CD8-positive, alpha-beta memory T cell (primary cell): Measurements from ENCODE around the gene PCSK4. TPM values are rescaled to one million over a fixed set of nuclear protein-coding genes. Genes with fewer than 3 reads are reported as not detected.
A peak's percentile ranks its signal among the peaks of the same experiment; 100 is the strongest.
"Not testable (repeated sequence)": the region's sequence is repeated elsewhere in the genome, so short reads cannot be mapped to it uniquely, and the experiment has no call there.

Source experiments
- CTCF ChIA-PET: fragments of 350-600 bp; sonication (Branson Sonifier 250); formaldehyde crosslinking; loops from one replicate; lab custom pipeline; 2021; ENCODE audit warnings: antibody characterized with exemption; lab: Charles Lee
- POLR2A ChIA-PET: fragments of 350-600 bp; sonication (Branson Sonifier 250); formaldehyde crosslinking; loops from one replicate; lab custom pipeline; 2021; ENCODE audit warnings: antibody characterized with exemption; lab: Charles Lee
- DNase-seq, 5 donors: peaks; one replicate each; pipeline versions ENCODE4 v3.0.0 to v3.0.0-alpha.2; 2020 to 2022; ENCODE audit warnings: mixed read lengths in 1 of 5
- H3K27ac ChIP-seq: one replicate; pipeline ENCODE4 v1.7.0; 2013; ENCODE audit warnings: low read depth, mild to moderate bottlenecking, low read length, moderate library complexity
- H3K27me3 ChIP-seq: 2 replicates; pipeline ENCODE4 v1.7.0; 2013; ENCODE audit warnings: low read length, mild to moderate bottlenecking; ENCODE audit not compliant: insufficient read depth, poor library complexity, severe bottlenecking
- H3K36me3 ChIP-seq: 2 replicates; pipeline ENCODE4 v1.7.0; 2013; ENCODE audit warnings: mild to moderate bottlenecking, low read length, moderate library complexity; ENCODE audit not compliant: insufficient read depth
- H3K4me1 ChIP-seq: 2 replicates; pipeline ENCODE4 v1.7.0; 2013; ENCODE audit warnings: mild to moderate bottlenecking, low read length, moderate library complexity; ENCODE audit not compliant: insufficient read depth
- H3K4me3 ChIP-seq: 2 replicates; pipeline ENCODE4 v1.7.0; 2013; ENCODE audit warnings: mild to moderate bottlenecking, low read length
- H3K9me3 ChIP-seq: 2 replicates; pipeline ENCODE4 v1.7.0; 2013; ENCODE audit warnings: mild to moderate bottlenecking, low read length
- H3K27ac Mint-ChIP-seq, 8 donors: one replicate each; pipeline ENCODE4 v1.8.0; 2020 to 2021; ENCODE audit warnings: mixed read lengths in 8 of 8, mild to moderate bottlenecking in 6 of 8, inconsistent platforms in 3 of 8, moderate library complexity in 3 of 8
- H3K27me3 Mint-ChIP-seq, 2 donors: one replicate each; pipeline ENCODE4 v1.8.0; 2020 to 2021; ENCODE audit warnings: mixed read lengths in 2 of 2, mild to moderate bottlenecking in 1 of 2, moderate library complexity in 1 of 2
- H3K36me3 Mint-ChIP-seq, 3 donors: one replicate each; pipeline ENCODE4 v1.8.0; 2020 to 2021; ENCODE audit warnings: mixed read lengths in 3 of 3, inconsistent platforms in 1 of 3, mild to moderate bottlenecking in 1 of 3
- H3K4me1 Mint-ChIP-seq, 3 donors: one replicate each; pipeline ENCODE4 v1.8.0; 2020 to 2021; ENCODE audit warnings: mixed read lengths in 3 of 3, inconsistent platforms in 1 of 3, mild to moderate bottlenecking in 1 of 3
- H3K4me3 Mint-ChIP-seq, 7 donors: one replicate each; pipeline ENCODE4 v1.8.0; 2020 to 2021; ENCODE audit warnings: mixed read lengths in 7 of 7, mild to moderate bottlenecking in 6 of 7, moderate library complexity in 4 of 7, inconsistent platforms in 2 of 7
- H3K9me3 Mint-ChIP-seq, 5 donors: one replicate each; pipeline ENCODE4 v1.8.0; 2020 to 2022; ENCODE audit warnings: mixed read lengths in 5 of 5, mild to moderate bottlenecking in 3 of 5, moderate library complexity in 2 of 5, inconsistent platforms in 1 of 5
- polyA plus RNA-seq: library from polyadenylated mRNA; unstranded; fragments of 300-500 nt; fragmentation: Illumina TruSeq; gene quantifications from one replicate; pipeline ENCODE4 v1.2.3, GENCODE V29; 2021
- total RNA-seq, 2 experiments: library from RNA; stranded (reverse); gene quantifications; one replicate each; pipeline ENCODE4 v1.2.3, GENCODE V29; 2021

PCSK4 gene
- total and polyA plus RNA-seq, 3 experiments from 2014 or later: 1.0 to 1.3 (median 1.0) TPM

GRCh38 chr19:1530856-1531255, 40.7 kb upstream of the PCSK4 start:
- H3K27ac Mint-ChIP-seq, H3K9me3 ChIP-seq, H3K36me3 ChIP-seq, H3K9me3 Mint-ChIP-seq, DNase-seq, H3K4me1 Mint-ChIP-seq, H3K4me3 Mint-ChIP-seq, POLR2A ChIA-PET, H3K36me3 Mint-ChIP-seq, H3K27me3 ChIP-seq, H3K27ac ChIP-seq, H3K4me3 ChIP-seq, H3K4me1 ChIP-seq: not testable (repeated sequence)
- CTCF ChIA-PET: interaction anchor here (1.6 kb wide), 1 partner anchor 16 kb away, joined by 6 read pairs; no protein-coding TSS in a partner anchor
- peaks cover 29 to 41% of the 10 kb centered on the region in 2 donors for H3K27me3 Mint-ChIP-seq

- H3K4me1 Mint-ChIP-seq: peaks cover 4 to 6% (median 5%) of the 10 kb centered on the region in 3 donors
- peaks cover 30 to 47% of the 10 kb centered on the region in 2 donors for H3K27me3 Mint-ChIP-seq
- Histone ChIP-seq H3K9me3 (no peaks in the 10 kb centered on the region), H3K4me3 (no peak overlapping the region), H3K27ac (no peak overlapping the region), H3K4me1 (no peaks in the 10 kb centered on the region), H3K36me3 (no peaks in the 10 kb centered on the region), H3K27me3 (peaks cover 7% of the 10 kb centered on the region)
- ChIA-PET CTCF (no interaction called here), POLR2A (no interaction called here)
- H3K4me3 Mint-ChIP-seq: no peak overlapping the region
- no peaks in the 10 kb centered on the region for H3K36me3 Mint-ChIP-seq
- no peak overlapping the region for H3K27ac Mint-ChIP-seq
- DNase-seq: no peak
- H3K9me3 Mint-ChIP-seq: peaks cover 0 to 4% (median 0%) of the 10 kb centered on the region in 5 donors
Measured at GRCh38 chr19:1529430-1529816, 39.3 kb upstream of the PCSK4 start.

- ChIA-PET CTCF (no interaction called here), POLR2A (no interaction called here)
- Mint-ChIP-seq H3K27me3 (peaks cover 31 to 50% of the 10 kb centered on the region in 2 donors), H3K4me1 (peaks cover 6 to 9% (median 6%) of the 10 kb centered on the region in 3 donors), H3K36me3 (no peaks in the 10 kb centered on the region), H3K27ac (no peak overlapping the region), H3K9me3 (peaks cover 0 to 4% (median 0%) of the 10 kb centered on the region in 5 donors), H3K4me3 (no peak overlapping the region)
- H3K4me1 ChIP-seq: no peaks in the 10 kb centered on the region
- peaks cover 8% of the 10 kb centered on the region for H3K27me3 ChIP-seq
- H3K36me3 ChIP-seq: no peaks in the 10 kb centered on the region
- H3K9me3 ChIP-seq: no peaks in the 10 kb centered on the region
- H3K27ac ChIP-seq: no peak overlapping the region
- H3K4me3 ChIP-seq: no peak overlapping the region
- DNase-seq: no peak
Measured at GRCh38 chr19:1528596-1529429, 38.7 kb upstream of the PCSK4 start.

GRCh38 chr19:1527650-1528309, 37.6 kb upstream of the PCSK4 start:
- POLR2A ChIA-PET: no interaction called here
- peaks cover 37 to 53% of the 10 kb centered on the region in 2 donors for H3K27me3 Mint-ChIP-seq
- CTCF ChIA-PET: no interaction called here

GRCh38 chr19:1526979-1527649, 37.0 kb upstream of the PCSK4 start:
- ChIA-PET POLR2A (no interaction called here), CTCF (no interaction called here)

More at GRCh38 chr19:1527650-1528309, 37.6 kb upstream of the PCSK4 start:
- H3K4me1 ChIP-seq: no peaks in the 10 kb centered on the region
- no peak for DNase-seq
- no peaks in the 10 kb centered on the region for H3K9me3 ChIP-seq
- peak overlapping the region in 1 of 8 donors; percentile 68 for H3K27ac Mint-ChIP-seq
- H3K27ac ChIP-seq: no peak overlapping the region
- no peaks in the 10 kb centered on the region for H3K36me3 ChIP-seq
- no peaks in the 10 kb centered on the region for H3K36me3 Mint-ChIP-seq
- peaks cover 6 to 9% (median 6%) of the 10 kb centered on the region in 3 donors for H3K4me1 Mint-ChIP-seq
- H3K4me3 Mint-ChIP-seq: no peak overlapping the region
- H3K9me3 Mint-ChIP-seq: peaks cover 0 to 4% (median 0%) of the 10 kb centered on the region in 5 donors
- peaks cover 8% of the 10 kb centered on the region for H3K27me3 ChIP-seq
- no peak overlapping the region for H3K4me3 ChIP-seq

GRCh38 chr19:1526066-1526778, 36.1 kb upstream of the PCSK4 start:
- peaks cover 8% of the 10 kb centered on the region for H3K27me3 ChIP-seq
- no peak overlapping the region for H3K4me3 ChIP-seq
- POLR2A ChIA-PET: no interaction called here
- no peak overlapping the region for H3K27ac Mint-ChIP-seq
- no peak overlapping the region for H3K27ac ChIP-seq
- peaks cover 36 to 44% of the 10 kb centered on the region in 2 donors for H3K27me3 Mint-ChIP-seq
- DNase-seq: no peak
- peak overlapping the region in 1 of 7 donors; percentile 37 for H3K4me3 Mint-ChIP-seq
- peaks cover 0 to 4% (median 0%) of the 10 kb centered on the region in 5 donors for H3K9me3 Mint-ChIP-seq
- no peaks in the 10 kb centered on the region for H3K36me3 Mint-ChIP-seq
- no peaks in the 10 kb centered on the region for H3K36me3 ChIP-seq
- CTCF ChIA-PET: no interaction called here
- no peaks in the 10 kb centered on the region for H3K4me1 ChIP-seq
- peaks cover 6 to 9% (median 6%) of the 10 kb centered on the region in 3 donors for H3K4me1 Mint-ChIP-seq
- no peaks in the 10 kb centered on the region for H3K9me3 ChIP-seq

More at GRCh38 chr19:1526979-1527649, 37.0 kb upstream of the PCSK4 start:
- Mint-ChIP-seq H3K36me3 (no peaks in the 10 kb centered on the region), H3K9me3 (peaks cover 0 to 4% (median 0%) of the 10 kb centered on the region in 5 donors), H3K4me3 (no peak overlapping the region), H3K27me3 (peaks cover 39 to 53% of the 10 kb centered on the region in 2 donors), H3K27ac (peak overlapping the region in 1 of 8 donors; percentile 68), H3K4me1 (peaks cover 6 to 9% (median 6%) of the 10 kb centered on the region in 3 donors)
- Histone ChIP-seq H3K27ac (no peak overlapping the region), H3K4me1 (no peaks in the 10 kb centered on the region), H3K9me3 (no peaks in the 10 kb centered on the region), H3K27me3 (peaks cover 8% of the 10 kb centered on the region), H3K4me3 (no peak overlapping the region), H3K36me3 (no peaks in the 10 kb centered on the region)
- DNase-seq: no peak

- no peak overlapping the region for H3K4me3 ChIP-seq
- no peaks in the 10 kb centered on the region for H3K4me1 ChIP-seq
- ChIA-PET POLR2A (no interaction called here), CTCF (no interaction called here)
- no peak overlapping the region for H3K4me3 Mint-ChIP-seq
- DNase-seq: no peak
- H3K27me3 Mint-ChIP-seq: peaks cover 33 to 44% of the 10 kb centered on the region in 2 donors
- peaks cover 0 to 4% (median 0%) of the 10 kb centered on the region in 5 donors for H3K9me3 Mint-ChIP-seq
- H3K4me1 Mint-ChIP-seq: peaks cover 6 to 9% (median 6%) of the 10 kb centered on the region in 3 donors
- H3K27me3 ChIP-seq: peaks cover 8% of the 10 kb centered on the region
- H3K9me3 ChIP-seq: no peaks in the 10 kb centered on the region
- H3K27ac ChIP-seq: no peak overlapping the region
- no peaks in the 10 kb centered on the region for H3K36me3 Mint-ChIP-seq
- no peaks in the 10 kb centered on the region for H3K36me3 ChIP-seq
- H3K27ac Mint-ChIP-seq: no peak overlapping the region
Measured at GRCh38 chr19:1525343-1525742, 35.2 kb upstream of the PCSK4 start.
